SK-N-SH treated with all-trans-retinoic acid at 6 μM for 48 hours (cell line): ENCODE results near the gene CLTC.

Experiments
- ATAC-seq: fragments of 200-7000 bp; cut with Tn5 transposase; 3 replicates; pipeline ENCODE4 v1.9.1; 2020; ENCODE audit warnings: mild to moderate bottlenecking, moderate library complexity
- ARNTL ChIP-seq: fragments of 450-650 bp; formaldehyde crosslinking; IDR thresholded peaks from 2 replicates; pipeline ENCODE4 v1.5.0; 2020; ENCODE audit warnings: low read depth, mild to moderate bottlenecking, moderate library complexity, borderline replicate concordance
- BACH2 ChIP-seq: fragments of 250-450 bp; sonication (Bioruptor Pico); IDR thresholded peaks from 2 replicates; pipeline ENCODE4 v1.9.0; 2021; ENCODE audit warnings: mild to moderate bottlenecking, borderline replicate concordance
- CSDC2 ChIP-seq: fragments of 250-450 bp; sonication (Bioruptor Pico); IDR thresholded peaks from 2 replicates; pipeline ENCODE4 v1.5.0; 2020; ENCODE audit warnings: mild to moderate bottlenecking, moderate library complexity
- ESRRG ChIP-seq: fragments of 250-450 bp; sonication (Bioruptor Pico); IDR thresholded peaks from 2 replicates; pipeline ENCODE4 v1.6.1; 2021; ENCODE audit warnings: mild to moderate bottlenecking
- ISL1 ChIP-seq: fragments of 250-450 bp; sonication (Bioruptor Pico); IDR thresholded peaks from 2 replicates; pipeline ENCODE4 v2.1.2; 2022; ENCODE audit warnings: mild to moderate bottlenecking, moderate library complexity
- OSR1 ChIP-seq: fragments of 250-450 bp; sonication (Bioruptor Pico); IDR thresholded peaks from 2 replicates; pipeline ENCODE4 v1.8.0; 2022; ENCODE audit warnings: moderate library complexity, mild to moderate bottlenecking, inconsistent platforms
- PPARA ChIP-seq: fragments of 250-450 bp; sonication (Bioruptor Pico); IDR thresholded peaks from 2 replicates; pipeline ENCODE4 v1.5.0; 2020; ENCODE audit warnings: mild to moderate bottlenecking, borderline replicate concordance
- RARB ChIP-seq: fragments of 250-450 bp; sonication (Bioruptor Pico); IDR thresholded peaks from 2 replicates; pipeline ENCODE4 v1.8.0; 2021; ENCODE audit warnings: mild to moderate bottlenecking, moderate library complexity
- TOX ChIP-seq: fragments of 250-450 bp; sonication (Bioruptor Pico); IDR thresholded peaks from 2 replicates; pipeline ENCODE4 v1.8.0; 2021; ENCODE audit warnings: mild to moderate bottlenecking, moderate library complexity, borderline replicate concordance
- ZFP3 ChIP-seq: fragments of 250-450 bp; sonication (Bioruptor Pico); IDR thresholded peaks from 2 replicates; pipeline ENCODE4 v1.5.0; 2020; ENCODE audit warnings: mild to moderate bottlenecking, moderate library complexity
- ZFP30 ChIP-seq: fragments of 450-650 bp; formaldehyde crosslinking; IDR thresholded peaks from 2 replicates; pipeline ENCODE4 v1.5.0; 2022; ENCODE audit warnings: mild to moderate bottlenecking, moderate library complexity
- ZNF565 ChIP-seq: fragments of 450-650 bp; formaldehyde crosslinking; conservative IDR thresholded peaks from 2 replicates; pipeline ENCODE4 v1.5.0; 2020; ENCODE audit warnings: low read depth, mild to moderate bottlenecking, moderate library complexity
- ZNF70 ChIP-seq: fragments of 450-650 bp; formaldehyde crosslinking; IDR thresholded peaks from 2 replicates; pipeline ENCODE4 v1.5.0; 2020; ENCODE audit warnings: mild to moderate bottlenecking, moderate library complexity
- ZNF8 ChIP-seq: fragments of 450-650 bp; formaldehyde crosslinking; IDR thresholded peaks from 2 replicates; pipeline ENCODE4 v1.5.0; 2020; ENCODE audit warnings: mild to moderate bottlenecking, moderate library complexity
- TF ChIP-seq, protein P1 (sequence below): fragments of 250-450 bp; sonication (Bioruptor Pico); IDR thresholded peaks from 2 replicates; pipeline ENCODE4 v1.8.0; 2021; ENCODE audit warnings: low read depth, mild to moderate bottlenecking, moderate library complexity, borderline replicate concordance
- TF ChIP-seq, protein P2 (sequence below): fragments of 250-450 bp; sonication (Bioruptor Pico); IDR thresholded peaks from 2 replicates; pipeline ENCODE4 v1.5.1; 2021; ENCODE audit warnings: mild to moderate bottlenecking, moderate library complexity
- TF ChIP-seq, protein P3 (sequence below): fragments of 250-450 bp; sonication (Bioruptor Pico); IDR thresholded peaks from 2 replicates; pipeline ENCODE4 v1.8.0; 2020; ENCODE audit warnings: mild to moderate bottlenecking, moderate library complexity, borderline replicate concordance
- TF ChIP-seq, protein P4 (sequence below): fragments of 250-450 bp; sonication (Bioruptor Pico); IDR thresholded peaks from 2 replicates; pipeline ENCODE4 v1.5.1; 2020; ENCODE audit warnings: low read depth, mild to moderate bottlenecking, moderate library complexity
- TF ChIP-seq, protein P5 (sequence below): fragments of 250-450 bp; sonication (Bioruptor Pico); IDR thresholded peaks from 2 replicates; pipeline ENCODE4 v1.5.0; 2020; ENCODE audit warnings: mild to moderate bottlenecking, moderate library complexity

CLTC gene

DNA sequence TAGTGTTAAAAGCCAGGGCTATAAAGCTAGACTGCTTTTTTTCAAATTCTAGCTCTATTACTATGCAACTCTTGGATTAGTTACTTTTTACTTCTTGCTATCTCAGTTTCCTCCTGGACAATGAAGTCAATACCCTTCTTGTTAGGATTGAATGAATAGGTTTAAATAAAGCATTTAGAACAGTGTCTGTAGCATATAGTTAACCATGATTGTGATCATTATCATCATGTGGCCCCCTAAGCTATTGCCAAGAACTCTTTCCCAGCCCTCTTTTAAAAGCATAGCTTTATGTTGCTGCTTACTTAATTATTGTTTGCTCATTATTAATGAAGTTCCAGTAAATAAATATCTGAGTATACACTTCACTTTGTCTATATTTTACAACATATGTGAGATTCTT, 92.2 kb downstream of the CLTC start:
- TF ChIP-seq TOX, result no peak
- TF ChIP-seq, protein P1, sequence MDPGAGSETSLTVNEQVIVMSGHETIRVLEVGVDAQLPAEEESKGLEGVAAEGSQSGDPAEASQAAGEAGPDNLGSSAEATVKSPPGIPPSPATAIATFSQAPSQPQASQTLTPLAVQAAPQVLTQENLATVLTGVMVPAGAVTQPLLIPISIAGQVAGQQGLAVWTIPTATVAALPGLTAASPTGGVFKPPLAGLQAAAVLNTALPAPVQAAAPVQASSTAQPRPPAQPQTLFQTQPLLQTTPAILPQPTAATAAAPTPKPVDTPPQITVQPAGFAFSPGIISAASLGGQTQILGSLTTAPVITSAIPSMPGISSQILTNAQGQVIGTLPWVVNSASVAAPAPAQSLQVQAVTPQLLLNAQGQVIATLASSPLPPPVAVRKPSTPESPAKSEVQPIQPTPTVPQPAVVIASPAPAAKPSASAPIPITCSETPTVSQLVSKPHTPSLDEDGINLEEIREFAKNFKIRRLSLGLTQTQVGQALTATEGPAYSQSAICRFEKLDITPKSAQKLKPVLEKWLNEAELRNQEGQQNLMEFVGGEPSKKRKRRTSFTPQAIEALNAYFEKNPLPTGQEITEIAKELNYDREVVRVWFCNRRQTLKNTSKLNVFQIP (CRISPR knock-in tag), result no peak
- TF ChIP-seq RARB (CRISPR knock-in tag), result no peak
- TF ChIP-seq BACH2 (CRISPR knock-in tag), result no peak
- no peak for TF ChIP-seq ZNF8 (CRISPR knock-in tag)
- no peak for TF ChIP-seq CSDC2 (CRISPR knock-in tag)
- no peak for TF ChIP-seq ZNF565 (CRISPR knock-in tag)
- TF ChIP-seq OSR1 (CRISPR knock-in tag), result no peak
- TF ChIP-seq, protein P2, sequence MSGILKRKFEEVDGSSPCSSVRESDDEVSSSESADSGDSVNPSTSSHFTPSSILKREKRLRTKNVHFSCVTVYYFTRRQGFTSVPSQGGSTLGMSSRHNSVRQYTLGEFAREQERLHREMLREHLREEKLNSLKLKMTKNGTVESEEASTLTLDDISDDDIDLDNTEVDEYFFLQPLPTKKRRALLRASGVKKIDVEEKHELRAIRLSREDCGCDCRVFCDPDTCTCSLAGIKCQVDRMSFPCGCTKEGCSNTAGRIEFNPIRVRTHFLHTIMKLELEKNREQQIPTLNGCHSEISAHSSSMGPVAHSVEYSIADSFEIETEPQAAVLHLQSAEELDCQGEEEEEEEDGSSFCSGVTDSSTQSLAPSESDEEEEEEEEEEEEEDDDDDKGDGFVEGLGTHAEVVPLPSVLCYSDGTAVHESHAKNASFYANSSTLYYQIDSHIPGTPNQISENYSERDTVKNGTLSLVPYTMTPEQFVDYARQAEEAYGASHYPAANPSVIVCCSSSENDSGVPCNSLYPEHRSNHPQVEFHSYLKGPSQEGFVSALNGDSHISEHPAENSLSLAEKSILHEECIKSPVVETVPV (CRISPR knock-in tag), result no peak
- TF ChIP-seq ESRRG (CRISPR knock-in tag), result no peak
- TF ChIP-seq ZFP30 (CRISPR knock-in tag), result no peak
- TF ChIP-seq, protein P3, sequence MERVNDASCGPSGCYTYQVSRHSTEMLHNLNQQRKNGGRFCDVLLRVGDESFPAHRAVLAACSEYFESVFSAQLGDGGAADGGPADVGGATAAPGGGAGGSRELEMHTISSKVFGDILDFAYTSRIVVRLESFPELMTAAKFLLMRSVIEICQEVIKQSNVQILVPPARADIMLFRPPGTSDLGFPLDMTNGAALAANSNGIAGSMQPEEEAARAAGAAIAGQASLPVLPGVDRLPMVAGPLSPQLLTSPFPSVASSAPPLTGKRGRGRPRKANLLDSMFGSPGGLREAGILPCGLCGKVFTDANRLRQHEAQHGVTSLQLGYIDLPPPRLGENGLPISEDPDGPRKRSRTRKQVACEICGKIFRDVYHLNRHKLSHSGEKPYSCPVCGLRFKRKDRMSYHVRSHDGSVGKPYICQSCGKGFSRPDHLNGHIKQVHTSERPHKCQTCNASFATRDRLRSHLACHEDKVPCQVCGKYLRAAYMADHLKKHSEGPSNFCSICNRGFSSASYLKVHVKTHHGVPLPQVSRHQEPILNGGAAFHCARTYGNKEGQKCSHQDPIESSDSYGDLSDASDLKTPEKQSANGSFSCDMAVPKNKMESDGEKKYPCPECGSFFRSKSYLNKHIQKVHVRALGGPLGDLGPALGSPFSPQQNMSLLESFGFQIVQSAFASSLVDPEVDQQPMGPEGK (CRISPR knock-in tag), result no peak
- TF ChIP-seq, all 23 proteins: peak for 0
- ATAC-seq, result no peak

DNA sequence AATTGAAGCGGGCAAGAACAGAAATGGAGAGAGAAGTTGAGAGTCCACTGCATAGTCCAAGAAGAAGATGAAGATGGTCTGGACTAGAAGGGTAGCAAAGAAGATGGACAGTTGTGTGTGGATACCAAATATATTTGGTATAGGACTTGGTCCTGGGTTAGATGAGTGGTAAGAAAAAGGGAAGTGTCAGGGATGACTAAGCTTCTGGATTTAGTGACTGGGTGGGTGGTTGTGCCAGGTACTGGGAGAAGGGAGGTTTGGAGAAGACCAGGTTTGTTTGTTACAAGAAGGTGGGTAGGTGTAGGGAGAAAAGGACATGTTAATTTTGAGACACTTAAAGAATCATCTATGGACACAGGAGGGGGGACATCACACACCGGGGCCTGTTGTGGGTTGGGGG, 93.2 kb downstream of the CLTC start:
- TF ChIP-seq RARB (CRISPR knock-in tag), result no peak
- TF ChIP-seq, protein P1 (CRISPR knock-in tag), result no peak
- no peak for TF ChIP-seq ZNF8 (CRISPR knock-in tag)
- no peak for TF ChIP-seq PPARA (CRISPR knock-in tag)
- TF ChIP-seq, protein P4, sequence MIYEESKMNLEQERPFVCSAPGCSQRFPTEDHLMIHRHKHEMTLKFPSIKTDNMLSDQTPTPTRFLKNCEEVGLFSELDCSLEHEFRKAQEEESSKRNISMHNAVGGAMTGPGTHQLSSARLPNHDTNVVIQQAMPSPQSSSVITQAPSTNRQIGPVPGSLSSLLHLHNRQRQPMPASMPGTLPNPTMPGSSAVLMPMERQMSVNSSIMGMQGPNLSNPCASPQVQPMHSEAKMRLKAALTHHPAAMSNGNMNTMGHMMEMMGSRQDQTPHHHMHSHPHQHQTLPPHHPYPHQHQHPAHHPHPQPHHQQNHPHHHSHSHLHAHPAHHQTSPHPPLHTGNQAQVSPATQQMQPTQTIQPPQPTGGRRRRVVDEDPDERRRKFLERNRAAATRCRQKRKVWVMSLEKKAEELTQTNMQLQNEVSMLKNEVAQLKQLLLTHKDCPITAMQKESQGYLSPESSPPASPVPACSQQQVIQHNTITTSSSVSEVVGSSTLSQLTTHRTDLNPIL (CRISPR knock-in tag), result no peak
- TF ChIP-seq ZFP3, result no peak

DNA sequence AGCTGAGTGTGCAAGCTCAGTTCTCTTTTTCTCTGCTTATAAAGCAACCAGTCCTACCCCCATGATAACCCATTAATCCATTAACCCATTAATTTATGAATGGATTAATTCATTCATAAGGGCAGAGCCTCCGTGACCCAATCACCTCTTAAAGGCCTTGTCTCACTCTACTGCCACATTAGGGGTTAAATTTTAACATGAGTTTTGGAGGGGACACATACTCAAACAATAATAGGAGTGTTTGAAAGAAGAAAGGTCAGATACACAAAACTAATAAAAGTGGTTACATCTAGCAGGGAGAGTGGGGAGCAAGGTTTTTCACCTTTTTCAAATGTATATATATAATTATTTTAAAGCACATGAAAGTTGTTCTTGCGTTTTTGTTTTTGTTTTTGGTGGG, 94.6 kb downstream of the CLTC start:
- no peak for TF ChIP-seq ISL1
- no peak for TF ChIP-seq ZNF70 (CRISPR knock-in tag)
- no peak for TF ChIP-seq BACH2 (CRISPR knock-in tag)
- TF ChIP-seq ZFP30 (CRISPR knock-in tag), result no peak
- no peak for TF ChIP-seq ARNTL (CRISPR knock-in tag)
- TF ChIP-seq, protein P2 (CRISPR knock-in tag), result no peak
- TF ChIP-seq, protein P4 (CRISPR knock-in tag), result no peak
- TF ChIP-seq ESRRG (CRISPR knock-in tag), result no peak
- no peak for TF ChIP-seq ZNF565 (CRISPR knock-in tag)
- TF ChIP-seq, protein P5, sequence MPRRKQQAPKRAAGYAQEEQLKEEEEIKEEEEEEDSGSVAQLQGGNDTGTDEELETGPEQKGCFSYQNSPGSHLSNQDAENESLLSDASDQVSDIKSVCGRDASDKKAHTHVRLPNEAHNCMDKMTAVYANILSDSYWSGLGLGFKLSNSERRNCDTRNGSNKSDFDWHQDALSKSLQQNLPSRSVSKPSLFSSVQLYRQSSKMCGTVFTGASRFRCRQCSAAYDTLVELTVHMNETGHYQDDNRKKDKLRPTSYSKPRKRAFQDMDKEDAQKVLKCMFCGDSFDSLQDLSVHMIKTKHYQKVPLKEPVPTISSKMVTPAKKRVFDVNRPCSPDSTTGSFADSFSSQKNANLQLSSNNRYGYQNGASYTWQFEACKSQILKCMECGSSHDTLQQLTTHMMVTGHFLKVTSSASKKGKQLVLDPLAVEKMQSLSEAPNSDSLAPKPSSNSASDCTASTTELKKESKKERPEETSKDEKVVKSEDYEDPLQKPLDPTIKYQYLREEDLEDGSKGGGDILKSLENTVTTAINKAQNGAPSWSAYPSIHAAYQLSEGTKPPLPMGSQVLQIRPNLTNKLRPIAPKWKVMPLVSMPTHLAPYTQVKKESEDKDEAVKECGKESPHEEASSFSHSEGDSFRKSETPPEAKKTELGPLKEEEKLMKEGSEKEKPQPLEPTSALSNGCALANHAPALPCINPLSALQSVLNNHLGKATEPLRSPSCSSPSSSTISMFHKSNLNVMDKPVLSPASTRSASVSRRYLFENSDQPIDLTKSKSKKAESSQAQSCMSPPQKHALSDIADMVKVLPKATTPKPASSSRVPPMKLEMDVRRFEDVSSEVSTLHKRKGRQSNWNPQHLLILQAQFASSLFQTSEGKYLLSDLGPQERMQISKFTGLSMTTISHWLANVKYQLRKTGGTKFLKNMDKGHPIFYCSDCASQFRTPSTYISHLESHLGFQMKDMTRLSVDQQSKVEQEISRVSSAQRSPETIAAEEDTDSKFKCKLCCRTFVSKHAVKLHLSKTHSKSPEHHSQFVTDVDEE (CRISPR knock-in tag), result no peak
- TF ChIP-seq TOX, result no peak
- ATAC-seq, result no peak

More for the DNA sequence above, 93.2 kb downstream of the CLTC start:
- no peak for ATAC-seq
